ENCODE measurements around the gene TMEM187.
"Not testable (repeated sequence)": the region's sequence is repeated elsewhere in the genome, so short reads cannot be mapped to it uniquely, and the experiment has no call there.

Gene TMEM187

GRCh38 chrX:153973127-153974002, 811 bp downstream of the TMEM187 start:
- DNase-seq (ENCODE audit: low spot score): no peak
- TF ChIP-seq CTCF (IDR thresholded peaks at IDR 0.05): no peak
- Histone ChIP-seq H3K27ac (peak overlapping the region; percentile 99), H3K4me3 (peak overlapping the region; percentile 87)

- peak overlapping the region; percentile 99 for H3K27ac ChIP-seq
- H3K4me3 ChIP-seq: peak overlapping the region; percentile 87
- no peak for TF ChIP-seq CTCF (IDR thresholded peaks at IDR 0.05)
- DNase-seq (ENCODE audit: low spot score): no peak
These were observed 1.6 kb downstream of the TMEM187 start for GRCh38 chrX:153974003-153974725.

- H3K4me3 ChIP-seq: no peak overlapping the region
- H3K27ac ChIP-seq: peak overlapping the region in 1 of 2 donors; percentile 99
- no peak for DNase-seq (ENCODE audit: low spot score)
These were observed 2.3 kb downstream of the TMEM187 start for GRCh38 chrX:153974726-153975286.

GRCh38 chrX:153980394-153980793, 7.8 kb downstream of the TMEM187 start:
- not testable (repeated sequence) for H3K4me3 ChIP-seq; H3K27ac ChIP-seq; DNase-seq (ENCODE audit: low spot score)

More at GRCh38 chrX:153974726-153975286, 2.3 kb downstream of the TMEM187 start:
- no peak for TF ChIP-seq CTCF (IDR thresholded peaks at IDR 0.05)

GRCh38 chrX:153981231-153981630, 8.7 kb downstream of the TMEM187 start:
- peak overlapping the region in 1 of 2 donors; percentile 51 for H3K27ac ChIP-seq
- no peak for DNase-seq (ENCODE audit: low spot score)
- TF ChIP-seq CTCF (IDR thresholded peaks at IDR 0.05): no peak

GRCh38 chrX:153981771-153982533, 9.4 kb downstream of the TMEM187 start:
- H3K4me3 ChIP-seq: no peak overlapping the region
- no peak for DNase-seq (ENCODE audit: low spot score)
- no peak for TF ChIP-seq CTCF (IDR thresholded peaks at IDR 0.05)
- H3K27ac ChIP-seq: peak overlapping the region in 1 of 2 donors; percentile 51

More at GRCh38 chrX:153981231-153981630, 8.7 kb downstream of the TMEM187 start:
- H3K4me3 ChIP-seq: no peak overlapping the region
